GM19193 (cell line): ENCODE results near the gene PIGQ.

ENCODE experiments used
- POLR2A ChIP-seq: IDR thresholded peaks from 4 replicates; pipeline ENCODE4 v1.6.1; 2011; ENCODE audit not compliant: insufficient read depth, insufficient read length; ENCODE audit errors: extremely low read depth

The PIGQ gene

GRCh38 chr16:556474-557173 is 13.1 kb upstream of the PIGQ start:
- TF ChIP-seq POLR2A = no peak

- no peak for TF ChIP-seq POLR2A
Measured at GRCh38 chr16:557463-558297, 12.1 kb upstream of the PIGQ start.

- no peak for TF ChIP-seq POLR2A
Measured at GRCh38 chr16:558298-559020, 11.3 kb upstream of the PIGQ start.

GRCh38 chr16:559021-559380 is 10.8 kb upstream of the PIGQ start:
- TF ChIP-seq POLR2A = no peak

GRCh38 chr16:559411-560203 is 10.2 kb upstream of the PIGQ start:
- no peak for TF ChIP-seq POLR2A

- TF ChIP-seq POLR2A = no peak
Measured at GRCh38 chr16:560204-560700, 9.5 kb upstream of the PIGQ start, which contains the start of gene PRR35. Gene PRR35 (plus strand): TSS chr16:560394. CDS start chr16:563295, 2,901 bp downstream.

- TF ChIP-seq POLR2A = no peak
Measured at GRCh38 chr16:560701-561412, 8.9 kb upstream of the PIGQ start.

GRCh38 chr16:561413-561794 is 8.4 kb upstream of the PIGQ start:
- no peak for TF ChIP-seq POLR2A

GRCh38 chr16:561957-562938 is 7.5 kb upstream of the PIGQ start:
- TF ChIP-seq POLR2A = no peak

- TF ChIP-seq POLR2A = no peak
Measured at GRCh38 chr16:563072-563644, 6.6 kb upstream of the PIGQ start.

- no peak for TF ChIP-seq POLR2A
Measured at GRCh38 chr16:564690-565418, 4.9 kb upstream of the PIGQ start.
